Embryonic facial prominence (tissue), 1 donor: ENCODE measurements around the gene ZC3HAV1.

Source experiments
- DNase-seq: peaks from one replicate; pipeline ENCODE4 v3.0.0-alpha.2; 2016; ENCODE audit errors: extremely low spot score

ZC3HAV1 gene

GRCh38 chr7:139023076-139023475, 86.4 kb downstream of the ZC3HAV1 start:
- DNase-seq, result no peak

GRCh38 chr7:139022286-139022685, 87.2 kb downstream of the ZC3HAV1 start:
- DNase-seq, result no peak

- no peak for DNase-seq
These were observed 90.6 kb downstream of the ZC3HAV1 start for GRCh38 chr7:139018910-139019309.

- DNase-seq, result no peak
These were observed 92.5 kb downstream of the ZC3HAV1 start for GRCh38 chr7:139016931-139017511.

GRCh38 chr7:139011373-139011772, 98.1 kb downstream of the ZC3HAV1 start:
- DNase-seq, result no peak

- no peak for DNase-seq
These were observed 105.0 kb downstream of the ZC3HAV1 start for GRCh38 chr7:139004321-139005090.

GRCh38 chr7:138999414-138999813, 110.1 kb downstream of the ZC3HAV1 start:
- DNase-seq, result no peak
